ENCODE data around the gene ACSS3.
"Not testable (repeated sequence)": the region's sequence is repeated elsewhere in the genome, so short reads cannot be mapped to it uniquely, and the experiment has no call there.

Gene ACSS3

GRCh38 chr12:81077686-81078441 lies at the start of gene ACSS3:
ACSS3 (plus strand) TSS chr12:81078079; CDS start chr12:81078121, 42 bp downstream.
- DNase-seq (ENCODE audit: low read depth in 3 of 3, low spot score in 1 of 3), result no peak

GRCh38 chr12:81034926-81035325 lies 43.0 kb upstream of the ACSS3 start:
- DNase-seq (ENCODE audit: low read depth in 3 of 3, low spot score in 1 of 3), result no peak

- no peak for DNase-seq (ENCODE audit: low read depth in 3 of 3, low spot score in 1 of 3)
Measured at GRCh38 chr12:81039231-81039630, 38.6 kb upstream of the ACSS3 start.

GRCh38 chr12:81043979-81044740 lies 33.7 kb upstream of the ACSS3 start:
- no peak for DNase-seq (ENCODE audit: low read depth in 3 of 3, low spot score in 1 of 3)

GRCh38 chr12:81064971-81065370 lies 12.9 kb upstream of the ACSS3 start:
- DNase-seq (ENCODE audit: low read depth in 3 of 3, low spot score in 1 of 3), result not testable (repeated sequence)

- DNase-seq (ENCODE audit: low read depth in 3 of 3, low spot score in 1 of 3), result no peak
Measured at GRCh38 chr12:81070846-81071245, 7.0 kb upstream of the ACSS3 start.

- DNase-seq (ENCODE audit: low read depth in 3 of 3, low spot score in 1 of 3), result no peak
Measured at GRCh38 chr12:81075539-81075938, 2.3 kb upstream of the ACSS3 start.

- no peak for DNase-seq (ENCODE audit: low read depth in 3 of 3, low spot score in 1 of 3)
Measured at GRCh38 chr12:81077329-81077685, 572 bp upstream of the ACSS3 start.

GRCh38 chr12:81078469-81079196 lies 754 bp downstream of the ACSS3 start:
- no peak for DNase-seq (ENCODE audit: low read depth in 3 of 3, low spot score in 1 of 3)

GRCh38 chr12:81079280-81080076 lies 1.6 kb downstream of the ACSS3 start:
- DNase-seq (ENCODE audit: low read depth in 3 of 3, low spot score in 1 of 3), result no peak

GRCh38 chr12:81080431-81080983 lies 2.6 kb downstream of the ACSS3 start:
- DNase-seq (ENCODE audit: low read depth in 3 of 3, low spot score in 1 of 3), result no peak

GRCh38 chr12:81081726-81082125 lies 3.8 kb downstream of the ACSS3 start:
- DNase-seq (ENCODE audit: low read depth in 3 of 3, low spot score in 1 of 3), result no peak

- no peak for DNase-seq (ENCODE audit: low read depth in 3 of 3, low spot score in 1 of 3)
Measured at GRCh38 chr12:81083018-81083417, 5.1 kb downstream of the ACSS3 start.

- DNase-seq (ENCODE audit: low read depth in 3 of 3, low spot score in 1 of 3), result no peak
Measured at GRCh38 chr12:81083906-81084513, 6.1 kb downstream of the ACSS3 start.

GRCh38 chr12:81084811-81085350 lies 7.0 kb downstream of the ACSS3 start:
- DNase-seq (ENCODE audit: low read depth in 3 of 3, low spot score in 1 of 3), result no peak

- no peak for DNase-seq (ENCODE audit: low read depth in 3 of 3, low spot score in 1 of 3)
Measured at GRCh38 chr12:81085832-81086231, 8.0 kb downstream of the ACSS3 start.

- DNase-seq (ENCODE audit: low read depth in 3 of 3, low spot score in 1 of 3), result no peak
Measured at GRCh38 chr12:81086342-81086741, 8.5 kb downstream of the ACSS3 start.

GRCh38 chr12:81088221-81088620 lies 10.3 kb downstream of the ACSS3 start:
- no peak for DNase-seq (ENCODE audit: low read depth in 3 of 3, low spot score in 1 of 3)

- no peak for DNase-seq (ENCODE audit: low read depth in 3 of 3, low spot score in 1 of 3)
Measured at GRCh38 chr12:81089412-81089811, 11.5 kb downstream of the ACSS3 start.

GRCh38 chr12:81092053-81092452 lies 14.2 kb downstream of the ACSS3 start:
- no peak for DNase-seq (ENCODE audit: low read depth in 3 of 3, low spot score in 1 of 3)
